ENCODE measurements around the gene GPC3.

- TF ChIP-seq ZNF654 (tag by site-specific recombination; IDR thresholded peaks at IDR 0.05; ENCODE audit: low read depth) (no peak), YY1 (tag by site-specific recombination; IDR thresholded peaks at IDR 0.05) (no peak), ZNF768 (tag by site-specific recombination; IDR thresholded peaks at IDR 0.05) (no peak)
- TF ChIP-seq, protein P1, sequence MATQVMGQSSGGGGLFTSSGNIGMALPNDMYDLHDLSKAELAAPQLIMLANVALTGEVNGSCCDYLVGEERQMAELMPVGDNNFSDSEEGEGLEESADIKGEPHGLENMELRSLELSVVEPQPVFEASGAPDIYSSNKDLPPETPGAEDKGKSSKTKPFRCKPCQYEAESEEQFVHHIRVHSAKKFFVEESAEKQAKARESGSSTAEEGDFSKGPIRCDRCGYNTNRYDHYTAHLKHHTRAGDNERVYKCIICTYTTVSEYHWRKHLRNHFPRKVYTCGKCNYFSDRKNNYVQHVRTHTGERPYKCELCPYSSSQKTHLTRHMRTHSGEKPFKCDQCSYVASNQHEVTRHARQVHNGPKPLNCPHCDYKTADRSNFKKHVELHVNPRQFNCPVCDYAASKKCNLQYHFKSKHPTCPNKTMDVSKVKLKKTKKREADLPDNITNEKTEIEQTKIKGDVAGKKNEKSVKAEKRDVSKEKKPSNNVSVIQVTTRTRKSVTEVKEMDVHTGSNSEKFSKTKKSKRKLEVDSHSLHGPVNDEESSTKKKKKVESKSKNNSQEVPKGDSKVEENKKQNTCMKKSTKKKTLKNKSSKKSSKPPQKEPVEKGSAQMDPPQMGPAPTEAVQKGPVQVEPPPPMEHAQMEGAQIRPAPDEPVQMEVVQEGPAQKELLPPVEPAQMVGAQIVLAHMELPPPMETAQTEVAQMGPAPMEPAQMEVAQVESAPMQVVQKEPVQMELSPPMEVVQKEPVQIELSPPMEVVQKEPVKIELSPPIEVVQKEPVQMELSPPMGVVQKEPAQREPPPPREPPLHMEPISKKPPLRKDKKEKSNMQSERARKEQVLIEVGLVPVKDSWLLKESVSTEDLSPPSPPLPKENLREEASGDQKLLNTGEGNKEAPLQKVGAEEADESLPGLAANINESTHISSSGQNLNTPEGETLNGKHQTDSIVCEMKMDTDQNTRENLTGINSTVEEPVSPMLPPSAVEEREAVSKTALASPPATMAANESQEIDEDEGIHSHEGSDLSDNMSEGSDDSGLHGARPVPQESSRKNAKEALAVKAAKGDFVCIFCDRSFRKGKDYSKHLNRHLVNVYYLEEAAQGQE (tag by site-specific recombination; IDR thresholded peaks at IDR 0.05): no peak
- TF ChIP-seq, protein P2, sequence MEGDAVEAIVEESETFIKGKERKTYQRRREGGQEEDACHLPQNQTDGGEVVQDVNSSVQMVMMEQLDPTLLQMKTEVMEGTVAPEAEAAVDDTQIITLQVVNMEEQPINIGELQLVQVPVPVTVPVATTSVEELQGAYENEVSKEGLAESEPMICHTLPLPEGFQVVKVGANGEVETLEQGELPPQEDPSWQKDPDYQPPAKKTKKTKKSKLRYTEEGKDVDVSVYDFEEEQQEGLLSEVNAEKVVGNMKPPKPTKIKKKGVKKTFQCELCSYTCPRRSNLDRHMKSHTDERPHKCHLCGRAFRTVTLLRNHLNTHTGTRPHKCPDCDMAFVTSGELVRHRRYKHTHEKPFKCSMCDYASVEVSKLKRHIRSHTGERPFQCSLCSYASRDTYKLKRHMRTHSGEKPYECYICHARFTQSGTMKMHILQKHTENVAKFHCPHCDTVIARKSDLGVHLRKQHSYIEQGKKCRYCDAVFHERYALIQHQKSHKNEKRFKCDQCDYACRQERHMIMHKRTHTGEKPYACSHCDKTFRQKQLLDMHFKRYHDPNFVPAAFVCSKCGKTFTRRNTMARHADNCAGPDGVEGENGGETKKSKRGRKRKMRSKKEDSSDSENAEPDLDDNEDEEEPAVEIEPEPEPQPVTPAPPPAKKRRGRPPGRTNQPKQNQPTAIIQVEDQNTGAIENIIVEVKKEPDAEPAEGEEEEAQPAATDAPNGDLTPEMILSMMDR (tag by site-specific recombination; IDR thresholded peaks at IDR 0.05): no peak
Observed at GRCh38 chrX:133969191-133969590, 16.2 kb downstream of the GPC3 start.

All from HEK293 (cell line).